Activated gamma-delta T cell treated with anti-CD3 and anti-CD28 coated beads, Interleukin-2, amount 50 U/mL, for 16 hours (primary cell): ENCODE measurements around the gene MANEAL.

Experiments
- DNase-seq: peaks from one replicate; pipeline ENCODE4 v3.0.0-alpha.2; 2020; ENCODE audit warnings: low read depth

The MANEAL gene

GRCh38 chr1:37828410-37829074 is 34.9 kb downstream of the MANEAL start:
- no peak for DNase-seq

GRCh38 chr1:37831109-37831508 is 37.5 kb downstream of the MANEAL start:
- no peak for DNase-seq

- DNase-seq: no peak
These were observed 38.2 kb downstream of the MANEAL start for GRCh38 chr1:37831809-37832208.

- no peak for DNase-seq
These were observed 43.1 kb downstream of the MANEAL start for GRCh38 chr1:37836788-37837187.

- DNase-seq: no peak
These were observed 46.0 kb downstream of the MANEAL start for GRCh38 chr1:37839676-37840075.

GRCh38 chr1:37840711-37841110 is 47.1 kb downstream of the MANEAL start:
- no peak for DNase-seq

- DNase-seq: no peak
These were observed 48.0 kb downstream of the MANEAL start for GRCh38 chr1:37841652-37842051.

- DNase-seq: no peak
These were observed 50.9 kb downstream of the MANEAL start for GRCh38 chr1:37844536-37844935.

GRCh38 chr1:37845049-37845646 is 51.5 kb downstream of the MANEAL start:
- DNase-seq: no peak

- no peak for DNase-seq
These were observed 52.1 kb downstream of the MANEAL start for GRCh38 chr1:37845786-37846185.

- DNase-seq: no peak
These were observed 53.1 kb downstream of the MANEAL start for GRCh38 chr1:37846647-37847339.

- DNase-seq: no peak
These were observed 55.8 kb downstream of the MANEAL start for GRCh38 chr1:37849480-37849879.

- no peak for DNase-seq
These were observed 56.8 kb downstream of the MANEAL start for GRCh38 chr1:37850352-37850955.
